Kidney (tissue), 14 donors: Measurements from ENCODE around the gene TEX264. TPM values are rescaled to one million over a fixed set of nuclear protein-coding genes. Genes with fewer than 3 reads are reported as not detected.

Source experiments
- DNase-seq, 5 donors: peaks; one replicate each; pipeline ENCODE4 v3.0.0-alpha.2; 2013 to 2020
- FAIRE-seq: peaks from 2 replicates; lab custom pipeline; 2012; peaks lifted over from hg19 to GRCh38; lab: Jason Lieb, UNC
- H3K27ac ChIP-seq, 2 donors: one replicate each; pipeline ENCODE4 v1.7.0; 2013; ENCODE audit warnings: low read depth in 2 of 2, low read length in 2 of 2, inconsistent platforms in 1 of 2
- H3K27me3 ChIP-seq: one replicate; pipeline ENCODE4 v1.7.1; 2013; ENCODE audit warnings: low read length, inconsistent platforms; ENCODE audit not compliant: control insufficient read depth, insufficient read depth
- H3K36me3 ChIP-seq, 3 donors: one replicate each; pipeline versions ENCODE4 v1.7.0 to v1.7.1; 2013; ENCODE audit warnings: low read length in 3 of 3, control low read depth in 1 of 3, inconsistent platforms in 1 of 3; ENCODE audit not compliant: insufficient read depth in 3 of 3, control insufficient read depth in 2 of 3
- H3K4me1 ChIP-seq, 3 donors: one replicate each; pipeline versions ENCODE4 v1.7.0 to v1.7.1; 2013; ENCODE audit warnings: low read length in 3 of 3, inconsistent platforms in 1 of 3, low read depth in 1 of 3; ENCODE audit not compliant: control insufficient read depth in 2 of 3, insufficient read depth in 2 of 3
- H3K4me3 ChIP-seq, 3 donors: one replicate each; pipeline versions ENCODE4 v1.7.0 to v1.8.1; 2013; ENCODE audit warnings: low read length in 3 of 3, control low read depth in 1 of 3, inconsistent platforms in 1 of 3
- H3K9ac ChIP-seq, 3 donors: one replicate each; pipeline versions ENCODE4 v1.7.0 to v1.7.1; 2013; ENCODE audit warnings: low read length in 3 of 3, control low read depth in 1 of 3, inconsistent platforms in 1 of 3
- H3K9me3 ChIP-seq, 3 donors: one replicate each; pipeline versions ENCODE4 v1.7.0 to v1.7.1; 2013; ENCODE audit warnings: low read length in 3 of 3, control low read depth in 1 of 3, inconsistent platforms in 1 of 3; ENCODE audit not compliant: control insufficient read depth in 2 of 3, insufficient read depth in 1 of 3
- CTCF ChIP-seq: IDR thresholded peaks from 3 replicates; pipeline ENCODE4 v1.5.1; 2012; ENCODE audit warnings: mild to moderate bottlenecking, moderate library complexity, borderline replicate concordance; ENCODE audit not compliant: insufficient read depth; ENCODE audit errors: extremely low read depth
- intact Hi-C: fragments of 100-400 bp; cut with DNase I; formaldehyde crosslinking; loops from one replicate; pipeline ENCODE4 v1.11.1; 2022
- polyA plus RNA-seq: library from polyadenylated mRNA; stranded (reverse); fragments of 350-450 nt; fragmentation: Illumina TruSeq; extraction: RNeasy Lipid Tissue Mini Kit (QIAGEN cat#74804); gene quantifications from one replicate; pipeline ENCODE4 v1.2.3, GENCODE V29; 2014; ENCODE audit warnings: low read depth, low replicate concordance; ENCODE audit not compliant: insufficient read depth
- total RNA-seq: library from RNA; stranded (reverse); fragmentation: NEBNext Ultra II Directional; extraction: Animal tissue kit (Norgen Biotek cat#: 25700); gene quantifications from one replicate; pipeline ENCODE4 v1.2.1, GENCODE V29; 2021
- donor health status: control.
- donor health status: control.
- donor health status: control.
- donor health status: control.
- donor health status: control.
- donor health status: DM: yes; HTN: yes; CAD: no.
- donor health status: Normal renal cell carcinoma (clear cell type).

The TEX264 gene
- total and polyA plus RNA-seq, 2 donors from 2014 or later, result 68.0 to 208 TPM

- H3K4me3 ChIP-seq, result no peak overlapping the region
- no peak overlapping the region for H3K27ac ChIP-seq
- peaks cover 4 to 34% (median 28%) of the 10 kb centered on the region in 3 donors for H3K36me3 ChIP-seq
- no peak overlapping the region for H3K9ac ChIP-seq
- no peaks in the 10 kb centered on the region for H3K4me1 ChIP-seq
- no peaks in the 10 kb centered on the region for H3K27me3 ChIP-seq
- FAIRE-seq (no peak), DNase-seq (no peak)
- no peaks in the 10 kb centered on the region for H3K9me3 ChIP-seq
- TF ChIP-seq CTCF, result no peak
- intact Hi-C loops, result no loop called here
Observed at GRCh38 chr3:51630513-51630912, 40.5 kb upstream of the TEX264 start.

GRCh38 chr3:51637144-51637940 is 33.7 kb upstream of the TEX264 start:
- Histone ChIP-seq H3K4me1 (no peaks in the 10 kb centered on the region), H3K27ac (no peak overlapping the region), H3K36me3 (peaks cover 13 to 59% (median 48%) of the 10 kb centered on the region in 3 donors), H3K9ac (no peak overlapping the region), H3K4me3 (no peak overlapping the region), H3K27me3 (no peaks in the 10 kb centered on the region), H3K9me3 (no peaks in the 10 kb centered on the region)
- intact Hi-C loops, result no loop called here
- peak in 4 of 5 donors; percentile 26 to 47 (median 42) for DNase-seq
- no peak for TF ChIP-seq CTCF
- no peak for FAIRE-seq

- H3K9ac ChIP-seq, result no peak overlapping the region
- intact Hi-C loops, result no loop called here
- FAIRE-seq, result no peak
- peak in 3 of 5 donors; percentile 22 to 64 (median 48) for DNase-seq
- H3K4me3 ChIP-seq, result no peak overlapping the region
- TF ChIP-seq CTCF, result peak; percentile 67
- peaks cover 13 to 63% (median 49%) of the 10 kb centered on the region in 3 donors for H3K36me3 ChIP-seq
- no peaks in the 10 kb centered on the region for H3K9me3 ChIP-seq
- no peak overlapping the region for H3K27ac ChIP-seq
- H3K27me3 ChIP-seq, result no peaks in the 10 kb centered on the region
- no peaks in the 10 kb centered on the region for H3K4me1 ChIP-seq
Observed at GRCh38 chr3:51637941-51638471, 33.0 kb upstream of the TEX264 start.
